Measurements from ENCODE around the gene DDX23. TPM values are rescaled to one million over a fixed set of nuclear protein-coding genes. Genes with fewer than 3 reads are reported as not detected.
A peak's percentile ranks its signal among the peaks of the same experiment; 100 is the strongest.

Gene DDX23
- total RNA-seq, 3 donors from 2014 or later, result 70.0 to 105 (median 91.0) TPM

DNA sequence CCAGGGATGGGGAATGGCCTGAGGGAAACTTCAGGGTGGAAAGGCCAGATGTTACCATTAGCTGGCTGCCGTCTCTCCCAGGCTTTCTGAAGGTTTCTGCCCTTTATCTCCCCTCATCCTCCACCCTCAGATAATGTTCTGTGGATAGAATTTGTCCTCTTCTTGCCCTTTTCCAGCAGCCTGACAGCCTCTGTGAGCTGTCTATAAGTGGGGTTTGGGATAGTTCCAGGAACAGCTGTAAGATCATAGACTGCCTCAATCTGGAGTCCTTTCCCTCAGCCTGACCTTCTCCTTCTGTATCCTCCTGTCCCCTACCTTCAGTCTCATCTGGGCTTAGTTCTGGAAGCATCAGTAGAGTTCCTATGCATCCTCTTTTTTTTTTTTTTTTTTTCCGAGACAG lies 16.5 kb upstream of the DDX23 start:
- no peak for ATAC-seq
- TF ChIP-seq, protein P1, sequence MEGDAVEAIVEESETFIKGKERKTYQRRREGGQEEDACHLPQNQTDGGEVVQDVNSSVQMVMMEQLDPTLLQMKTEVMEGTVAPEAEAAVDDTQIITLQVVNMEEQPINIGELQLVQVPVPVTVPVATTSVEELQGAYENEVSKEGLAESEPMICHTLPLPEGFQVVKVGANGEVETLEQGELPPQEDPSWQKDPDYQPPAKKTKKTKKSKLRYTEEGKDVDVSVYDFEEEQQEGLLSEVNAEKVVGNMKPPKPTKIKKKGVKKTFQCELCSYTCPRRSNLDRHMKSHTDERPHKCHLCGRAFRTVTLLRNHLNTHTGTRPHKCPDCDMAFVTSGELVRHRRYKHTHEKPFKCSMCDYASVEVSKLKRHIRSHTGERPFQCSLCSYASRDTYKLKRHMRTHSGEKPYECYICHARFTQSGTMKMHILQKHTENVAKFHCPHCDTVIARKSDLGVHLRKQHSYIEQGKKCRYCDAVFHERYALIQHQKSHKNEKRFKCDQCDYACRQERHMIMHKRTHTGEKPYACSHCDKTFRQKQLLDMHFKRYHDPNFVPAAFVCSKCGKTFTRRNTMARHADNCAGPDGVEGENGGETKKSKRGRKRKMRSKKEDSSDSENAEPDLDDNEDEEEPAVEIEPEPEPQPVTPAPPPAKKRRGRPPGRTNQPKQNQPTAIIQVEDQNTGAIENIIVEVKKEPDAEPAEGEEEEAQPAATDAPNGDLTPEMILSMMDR (IDR thresholded peaks at IDR 0.05), result no peak
- Histone ChIP-seq H3K9me3 (no peaks in the 10 kb centered on the region), H3K36me3 (ENCODE audit: low read depth) (no peaks in the 10 kb centered on the region), H3K4me1 (ENCODE audit: low read depth) (peaks cover 14% of the 10 kb centered on the region), H3K4me3 (no peak overlapping the region)
- intact Hi-C loops (cut with DNase I, micrococcal nuclease), result no loop called here
- no peak for DNase-seq

DNA sequence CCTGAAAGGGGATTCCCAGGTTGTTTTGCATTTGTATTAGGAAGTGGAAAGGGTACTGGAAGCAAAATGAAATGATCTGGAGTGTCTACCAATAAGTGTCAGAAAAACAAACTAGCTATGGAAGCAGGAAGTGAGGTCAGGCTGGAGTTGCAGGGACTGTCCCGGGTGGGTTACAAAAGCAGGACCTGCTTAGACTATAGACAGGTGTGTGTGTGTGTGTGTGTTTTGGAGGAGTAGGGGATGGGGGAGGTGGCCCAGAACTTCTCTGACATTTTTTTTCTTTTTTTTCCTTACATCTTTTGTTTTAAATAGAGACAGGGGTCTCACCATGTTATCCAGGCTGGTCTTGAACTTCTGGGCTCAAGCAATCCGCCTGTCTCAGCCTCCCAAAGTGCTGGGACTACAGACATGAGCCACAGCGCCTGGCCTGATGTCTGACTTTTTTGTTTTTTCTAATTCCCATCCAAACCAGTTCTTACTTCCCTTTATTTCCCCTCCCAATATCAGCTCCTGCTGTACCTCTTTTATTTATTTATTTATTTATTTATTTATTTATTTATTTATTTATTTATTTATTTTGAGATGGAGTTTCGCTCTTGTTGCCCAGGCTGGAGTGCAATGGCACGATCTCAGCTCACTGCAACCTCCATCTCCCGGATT lies 14.2 kb upstream of the DDX23 start:
- intact Hi-C loops (cut with DNase I, micrococcal nuclease), result no loop called here
- ATAC-seq, result peak; percentile 34
- Histone ChIP-seq H3K4me3 (peak overlapping the region; percentile 7), H3K9me3 (no peaks in the 10 kb centered on the region), H3K36me3 (ENCODE audit: low read depth) (no peaks in the 10 kb centered on the region), H3K4me1 (ENCODE audit: low read depth) (peaks cover 14% of the 10 kb centered on the region)
- DNase-seq, result no peak
- TF ChIP-seq, protein P1 (IDR thresholded peaks at IDR 0.05), result no peak

DNA sequence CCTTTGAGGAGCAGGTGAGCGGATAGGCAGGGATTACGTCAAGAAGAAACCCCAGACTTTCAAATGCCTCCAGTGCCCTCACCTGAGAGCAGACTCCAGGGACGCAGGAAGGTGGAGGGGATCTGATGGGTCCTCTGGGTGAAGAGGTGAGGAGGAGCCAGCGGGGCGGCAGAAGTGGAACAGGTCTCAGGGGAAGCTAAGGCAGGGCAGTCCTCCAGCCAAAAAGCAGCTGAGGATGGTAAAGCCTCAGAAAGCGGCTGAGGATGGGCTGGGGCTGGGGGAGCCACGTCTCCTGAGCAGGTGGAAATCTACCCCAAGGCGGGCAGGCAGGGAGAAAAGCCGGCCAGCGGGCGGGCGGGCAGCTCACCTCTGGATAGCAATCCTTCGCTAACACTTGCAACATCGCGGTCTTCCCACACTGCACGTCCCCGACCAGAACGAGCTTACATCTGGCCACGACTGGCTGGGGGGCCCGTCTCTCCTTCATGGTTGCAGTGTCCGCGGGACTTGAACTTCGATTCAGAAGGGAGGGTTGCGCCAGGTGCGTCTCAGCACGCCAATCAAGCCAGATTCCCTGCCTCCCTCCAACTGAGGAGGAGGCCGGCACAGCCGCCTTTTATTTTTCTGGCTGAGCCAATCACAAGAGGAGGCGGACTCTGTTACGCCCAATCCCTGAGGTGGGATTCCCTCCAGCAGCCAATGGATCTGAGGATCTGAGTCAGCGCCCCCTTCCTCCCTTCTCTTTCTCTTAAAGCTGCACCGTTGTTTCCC lies 13.5 kb upstream of the DDX23 start, which contains the start of gene RND1:
RND1 (minus strand) TSS at position 590 of the 771 bp plus-strand sequence; CDS start at position 487, 103 bp downstream.
- peak; percentile 95 for ATAC-seq

DNA sequence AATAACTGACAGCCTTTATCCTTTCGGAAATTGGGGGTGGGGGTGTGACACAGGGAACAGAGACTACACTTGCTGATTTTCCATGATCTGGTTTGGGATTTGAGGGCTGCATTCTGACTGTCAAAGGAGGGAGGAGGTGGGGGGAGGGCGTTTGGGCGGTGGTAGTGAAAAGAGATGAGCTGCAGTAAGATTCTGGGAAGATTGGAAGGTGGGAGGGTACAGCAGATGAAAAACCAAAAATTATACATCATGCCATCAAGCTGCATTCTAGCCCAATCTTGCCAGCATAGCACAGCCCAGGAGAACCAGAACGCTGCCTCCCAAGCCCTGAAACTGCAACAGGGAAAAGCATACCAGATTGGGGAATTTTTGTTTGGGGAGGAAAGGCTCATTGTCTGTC lies 11.3 kb upstream of the DDX23 start:
- no peaks in the 10 kb centered on the region for H3K9me3 ChIP-seq
- no peak overlapping the region for H3K4me3 ChIP-seq
- DNase-seq, result no peak
- no peaks in the 10 kb centered on the region for H3K36me3 ChIP-seq (ENCODE audit: low read depth)
- peaks cover 14% of the 10 kb centered on the region for H3K4me1 ChIP-seq (ENCODE audit: low read depth)
- TF ChIP-seq, protein P1 (IDR thresholded peaks at IDR 0.05), result no peak
- intact Hi-C loops (cut with DNase I, micrococcal nuclease), result no loop called here
- no peak for ATAC-seq

More for the DNA sequence above, 13.5 kb upstream of the DDX23 start, which contains the start of gene RND1:
- H3K9me3 ChIP-seq, result no peaks in the 10 kb centered on the region
- no peaks in the 10 kb centered on the region for H3K36me3 ChIP-seq (ENCODE audit: low read depth)
- peaks cover 14% of the 10 kb centered on the region for H3K4me1 ChIP-seq (ENCODE audit: low read depth)
- H3K4me3 ChIP-seq, result peak within 1 kb of the TSS; percentile 7
- TF ChIP-seq, protein P1 (IDR thresholded peaks at IDR 0.05), result no peak
- peak; percentile 86 to 93 (median 87) for DNase-seq
- intact Hi-C loops (cut with DNase I, micrococcal nuclease), result no loop called here

DNA sequence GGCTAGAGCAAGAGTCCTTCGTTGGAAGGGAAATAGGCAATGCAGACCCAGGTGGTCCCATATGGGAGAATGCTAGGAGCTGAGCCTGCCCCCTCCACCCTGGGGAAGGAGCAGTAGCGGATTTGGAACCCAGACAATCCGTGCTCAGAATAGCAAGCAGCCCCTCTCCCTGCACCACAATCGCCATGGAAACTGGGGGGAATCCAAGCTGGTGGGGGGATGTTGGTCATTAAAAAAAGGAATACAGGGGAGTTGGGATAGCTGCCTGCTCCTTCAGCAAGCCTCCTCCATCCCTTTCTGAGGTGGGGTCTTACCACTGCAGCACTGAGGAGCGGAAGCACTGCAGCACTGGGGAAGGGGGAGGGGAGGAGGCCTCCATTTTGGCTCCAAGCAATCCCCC lies 10.8 kb upstream of the DDX23 start:
- Histone ChIP-seq H3K4me1 (ENCODE audit: low read depth) (peaks cover 14% of the 10 kb centered on the region), H3K36me3 (ENCODE audit: low read depth) (no peaks in the 10 kb centered on the region), H3K9me3 (no peaks in the 10 kb centered on the region), H3K4me3 (no peak overlapping the region)
- ATAC-seq, result no peak
- no peak for DNase-seq
- TF ChIP-seq, protein P1 (IDR thresholded peaks at IDR 0.05), result no peak
- intact Hi-C loops (cut with DNase I, micrococcal nuclease), result no loop called here
